K562 (cell line): ENCODE measurements around the gene FAM199X. TPM values are rescaled to one million over a fixed set of nuclear protein-coding genes. Genes with fewer than 3 reads are reported as not detected.

Source experiments
- ATAC-seq: fragments of 200-7000 bp; cut with Tn5 transposase; 3 replicates; pipeline ENCODE4 v1.9.1; 2020; ENCODE audit warnings: moderate library complexity
- BruUV-seq: library from RNA; stranded (reverse); fragments of 400-500 nt; replicated peaks from 2 replicates; lab custom pipeline; 2021; lab: Mats Ljungman, UMichigan
- CTCF ChIA-PET: fragments of 300-600 bp; formaldehyde crosslinking; extraction: SDS; loops from one replicate; lab custom pipeline; 2021; ENCODE audit warnings: low intra/inter-chr PET ratio; lab: Yijun Ruan, JAX
- POLR2A ChIA-PET: fragments of 300-600, 350-650 bp; sonication (Branson Sonifier 250); formaldehyde crosslinking; extraction: SDS; loops from one replicate; lab custom pipeline; 2021; ENCODE audit warnings: antibody characterized with exemption, inconsistent platforms; lab: Yijun Ruan, JAX
- DNase-seq, 4 experiments: peaks; one replicate each; pipeline versions ENCODE4 v3.0.0 to v3.0.0-alpha.2; 2011 to 2018; ENCODE audit warnings: low spot score in 3 of 4, mixed read lengths in 3 of 4; ENCODE audit errors: extremely low read depth in 1 of 4
- FAIRE-seq: peaks from 2 replicates; lab custom pipeline; 2011; peaks lifted over from hg19 to GRCh38; lab: Jason Lieb, UNC
- H2AFZ ChIP-seq: 2 replicates; pipeline ENCODE4 v1.6.0; 2011; ENCODE audit warnings: low read depth, low read length, control low read depth, inconsistent platforms
- H3K27ac ChIP-seq: fragments of 200-600 bp; 3 replicates; pipeline ENCODE4 v1.8.0; 2011; ENCODE audit warnings: low read depth, mild to moderate bottlenecking, control low read depth, inconsistent platforms, low read length, moderate library complexity, mixed read lengths; ENCODE audit errors: extremely low read depth
- H3K27me3 ChIP-seq, 2 experiments: fragments of 300-600 bp in 1 of 2; 2 replicates in 1 of 2; 3 replicates in 1 of 2; pipeline versions ENCODE4 v1.6.0 to v1.8.0; 2011; ENCODE audit warnings: inconsistent platforms in 2 of 2, low read length in 2 of 2, mild to moderate bottlenecking in 1 of 2, mixed read lengths in 1 of 2, moderate library complexity in 1 of 2; ENCODE audit not compliant: control insufficient read depth in 2 of 2, insufficient read depth in 2 of 2
- H3K36me3 ChIP-seq: fragments of 300-600 bp; 3 replicates; pipeline ENCODE4 v1.8.0; 2011; ENCODE audit warnings: mild to moderate bottlenecking, low read length, inconsistent platforms; ENCODE audit not compliant: control insufficient read depth, insufficient read depth
- H3K4me1 ChIP-seq, 2 experiments: fragments of 200-600 bp in 1 of 2; replicated peaks in 1 of 2; 2 replicates in 1 of 2; 3 replicates in 1 of 2; pipeline versions ENCODE4 v1.5.1 to v1.8.0; 2011; ENCODE audit warnings: inconsistent platforms in 2 of 2, low read length in 2 of 2, mild to moderate bottlenecking in 1 of 2, mixed read lengths in 1 of 2, moderate library complexity in 1 of 2; ENCODE audit not compliant: control insufficient read depth in 2 of 2, insufficient read depth in 2 of 2
- H3K4me2 ChIP-seq: 2 replicates; pipeline ENCODE4 v1.6.1; 2011; ENCODE audit warnings: low read length, control low read depth, inconsistent platforms, mixed read lengths; ENCODE audit not compliant: insufficient read depth
- H3K4me3 ChIP-seq: fragments of 200-600 bp; sonication (generic), shearing (Covaris generic); 2 replicates; pipeline ENCODE4 v1.5.1; 2016; ENCODE audit warnings: control low read depth, inconsistent platforms
- H3K79me2 ChIP-seq: fragments of 200-600 bp; 3 replicates; pipeline ENCODE4 v1.8.0; 2011; ENCODE audit warnings: low read length, inconsistent platforms; ENCODE audit not compliant: control insufficient read depth, insufficient read depth
- H3K9ac ChIP-seq, 2 experiments: 2 replicates each; pipeline versions ENCODE4 v1.6.0 to v1.6.1; 2011; ENCODE audit warnings: low read depth in 2 of 2, low read length in 2 of 2, control low read depth in 1 of 2, inconsistent platforms in 1 of 2, mild to moderate bottlenecking in 1 of 2, mixed read lengths in 1 of 2; ENCODE audit not compliant: insufficient read depth in 1 of 2
- H3K9me1 ChIP-seq: one replicate; pipeline ENCODE4 v1.6.0; 2011; ENCODE audit warnings: inconsistent platforms, mild to moderate bottlenecking, low read length, moderate library complexity; ENCODE audit not compliant: control insufficient read depth, insufficient read depth
- H3K9me3 ChIP-seq: replicated peaks from 2 replicates; pipeline ENCODE4 v1.5.1; 2011; ENCODE audit warnings: low read depth, low read length, inconsistent platforms; ENCODE audit not compliant: control insufficient read depth, insufficient read depth
- H4K20me1 ChIP-seq: replicated peaks from 2 replicates; pipeline ENCODE4 v1.6.1; 2011; ENCODE audit warnings: low read length, inconsistent platforms, mixed read lengths; ENCODE audit not compliant: control insufficient read depth, insufficient read depth
- BCOR ChIP-seq: fragments of 450-650 bp; IDR thresholded peaks from 2 replicates; pipeline ENCODE4 v1.6.1; 2016
- GABPB1 ChIP-seq: sonication (generic); formaldehyde crosslinking; IDR thresholded peaks from 2 replicates; pipeline ENCODE4 v1.8.0; 2022; ENCODE audit warnings: mild to moderate bottlenecking, missing genetic modification reagents
- HDAC3 ChIP-seq: fragments of 450-650 bp; IDR thresholded peaks from 2 replicates; pipeline ENCODE4 v1.6.1; 2018; ENCODE audit warnings: borderline replicate concordance, mild to moderate bottlenecking, moderate library complexity; ENCODE audit not compliant: partially characterized antibody
- HNRNPK ChIP-seq: fragments of 200-400 bp; formaldehyde crosslinking; IDR thresholded peaks from one replicate; pipeline ENCODE4 v1.6.1; 2018; ENCODE audit warnings: mild to moderate bottlenecking, low read depth, low read length; ENCODE audit not compliant: poor library complexity, severe bottlenecking
- LCOR ChIP-seq: sonication (generic); formaldehyde crosslinking; IDR thresholded peaks from 2 replicates; pipeline ENCODE4 v1.8.0; 2022; ENCODE audit warnings: mild to moderate bottlenecking, missing genetic modification reagents
- POLR3A ChIP-seq: IDR thresholded peaks from 2 replicates; pipeline ENCODE4 v1.6.1; 2011; ENCODE audit warnings: borderline replicate concordance, mild to moderate bottlenecking, moderate library complexity; ENCODE audit not compliant: insufficient read length, insufficient read depth; ENCODE audit errors: extremely low read depth
- PPARD ChIP-seq: fragments of 250-450 bp; sonication (Bioruptor Pico); IDR thresholded peaks from 2 replicates; pipeline ENCODE4 v1.8.0; 2022; ENCODE audit warnings: inconsistent platforms, mild to moderate bottlenecking, moderate library complexity
- SAFB2 ChIP-seq: fragments of 200-400 bp; formaldehyde crosslinking; IDR thresholded peaks from 2 replicates; pipeline ENCODE4 v1.6.1; 2018; ENCODE audit warnings: borderline replicate concordance, low read length, low read depth, moderate library complexity; ENCODE audit not compliant: severe bottlenecking
- SMAD3 ChIP-seq: fragments of 450-650 bp; formaldehyde crosslinking; conservative IDR thresholded peaks from 2 replicates; pipeline ENCODE4 v1.4.0; 2020; ENCODE audit warnings: mild to moderate bottlenecking
- VEZF1 ChIP-seq: fragments of 200-800 bp; sonication (Bioruptor generic); IDR thresholded peaks from 2 replicates; pipeline ENCODE4 v1.6.1; 2017; ENCODE audit warnings: missing genetic modification characterization, missing compliant biosample characterization
- XRCC4 ChIP-seq: IDR thresholded peaks from one replicate; pipeline ENCODE4 v1.6.1; 2011; ENCODE audit not compliant: insufficient read depth, insufficient read length; ENCODE audit errors: extremely low read depth
- ZBTB11 ChIP-seq, 3 experiments: fragments of 200-800 bp in 1 of 3; fragments of 250-450 bp in 1 of 3; fragments of 450-650 bp in 1 of 3; sonication (Bioruptor Pico) in 1 of 3; sonication (Bioruptor generic) in 1 of 3; formaldehyde crosslinking in 1 of 3; IDR thresholded peaks; 2 replicates each; pipeline versions ENCODE4 v1.6.1 to v1.8.0; 2016 to 2022; ENCODE audit warnings: mild to moderate bottlenecking in 2 of 3, missing genetic modification characterization in 2 of 3, missing compliant biosample characterization in 1 of 3, moderate library complexity in 1 of 3
- ZNF263 ChIP-seq: sonication (generic); formaldehyde crosslinking; IDR thresholded peaks from 2 replicates; pipeline ENCODE4 v1.8.0; 2022; ENCODE audit warnings: mild to moderate bottlenecking, missing genetic modification reagents, borderline replicate concordance
- ZNF41 ChIP-seq: fragments of 250-450 bp; sonication (Bioruptor Pico); conservative IDR thresholded peaks from 2 replicates; pipeline ENCODE4 v1.4.0; 2020; ENCODE audit warnings: mild to moderate bottlenecking
- ZNF75A ChIP-seq: fragments of 450-650 bp; formaldehyde crosslinking; IDR thresholded peaks from 2 replicates; pipeline ENCODE4 v1.4.0; 2020; ENCODE audit warnings: mild to moderate bottlenecking
- WGBS: fragments of 100-300 bp; shearing (Covaris generic); methylation state at CpG from one replicate; pipeline ENCODE4 v1.1.6; 2016; ENCODE audit warnings: low coverage, mixed read lengths; ENCODE audit not compliant: insufficient coverage; ENCODE audit errors: missing lambda C conversion rate; 5-methylcytosine and 5-hydroxymethylcytosine counted together
- in situ Hi-C: fragments of 300-500 bp; cut with MboI; formaldehyde crosslinking; loops from 4 replicates; pipeline ENCODE4 v1.15.0; 2018; ENCODE audit warnings: inconsistent platforms, mixed read lengths
- intact Hi-C: fragments of 100-400 bp; cut with micrococcal nuclease; formaldehyde crosslinking; loops from 2 replicates; pipeline ENCODE4 v1.14.2; 2022
- polyA plus RNA-seq, 8 experiments: library from polyadenylated mRNA; depleted of rRNA in 4 of 8; stranded (reverse) in 5 of 8; unstranded in 3 of 8; fragments of >200 nt; fragmentation: Nextera tagmentation in 2 of 8; fragmentation: Illumina TruSeq in 1 of 8; extraction: Ambion mirVana in 2 of 8; extraction: Trizol in 1 of 8; gene quantifications; 2 replicates each; pipeline versions ENCODE4 v1.2.1 to v1.2.3, GENCODE V29; 2011 to 2014; ENCODE audit warnings: inconsistent platforms in 1 of 8, missing spikeins in 1 of 8
- total RNA-seq, 7 experiments: library from RNA; depleted of rRNA in 6 of 7; stranded (reverse); fragments of >200 nt in 6 of 7; fragmentation: Illumina TruSeq in 2 of 7; extraction: Trizol in 2 of 7; gene quantifications; 2 replicates each; pipeline versions ENCODE4 v1.2.1 to v1.2.3, GENCODE V29; 2011 to 2021; ENCODE audit warnings: low replicate concordance in 1 of 7

FAM199X gene
- total and polyA plus RNA-seq, 9 of the 15 experiments (the other 6 are each of a cell fraction or from before 2014, with no cell fraction given) = 4.6 to 22.2 (median 13.7) TPM

- intact Hi-C loops = no loop called here
- no peak for ATAC-seq
- Histone ChIP-seq H3K27me3 (no peaks in the 10 kb centered on the region), H3K4me2 (no peak overlapping the region), H3K79me2 (no peaks in the 10 kb centered on the region), H3K27ac (no peak overlapping the region), H3K9me1 (no peaks in the 10 kb centered on the region), H3K9me3 (no peaks in the 10 kb centered on the region), H4K20me1 (0 out of 2 replicates have a peak, but pooled peaks cover 2% of the 10 kb centered on the region), H3K36me3 (no peaks in the 10 kb centered on the region), H3K4me3 (no peak overlapping the region), H3K9ac (no peak overlapping the region), H2AFZ (no peak overlapping the region), H3K4me1 (no peaks in the 10 kb centered on the region)
- no peak for DNase-seq
- ChIA-PET POLR2A (no interaction called here), CTCF (no interaction called here)
- no peak for FAIRE-seq
- WGBS = 58% methylated on average over 7 of the region's 8 CpGs
- BruUV-seq = no TSS peak
- in situ Hi-C loops = no loop called here
- TF ChIP-seq ZNF41 (CRISPR knock-in tag) (no peak), POLR3A (no peak), HDAC3 (no peak), LCOR (CRISPR knock-in tag) (no peak), VEZF1 (CRISPR knock-in tag) (no peak), SMAD3 (no peak), HNRNPK (no peak), ZNF75A (no peak), XRCC4 (no peak), ZNF263 (CRISPR knock-in tag) (no peak), ZBTB11 (CRISPR knock-in tag; IDR thresholded peaks at IDR 0.05) (no peak), PPARD (CRISPR knock-in tag) (no peak), GABPB1 (CRISPR knock-in tag) (no peak), BCOR (no peak), SAFB2 (no peak)
Observed at GRCh38 chrX:104141087-104141760, 25.0 kb upstream of the FAM199X start.
